ENCODE results near the gene CTXND1. TPM values are rescaled to one million over a fixed set of nuclear protein-coding genes. Genes with fewer than 3 reads are reported as not detected.

Gene CTXND1
- total and polyA plus RNA-seq, 2 of the 13 experiments (the other 11 are each of a cell fraction or from before 2014, with no cell fraction given): 1.2 to 2.1 TPM

DNA sequence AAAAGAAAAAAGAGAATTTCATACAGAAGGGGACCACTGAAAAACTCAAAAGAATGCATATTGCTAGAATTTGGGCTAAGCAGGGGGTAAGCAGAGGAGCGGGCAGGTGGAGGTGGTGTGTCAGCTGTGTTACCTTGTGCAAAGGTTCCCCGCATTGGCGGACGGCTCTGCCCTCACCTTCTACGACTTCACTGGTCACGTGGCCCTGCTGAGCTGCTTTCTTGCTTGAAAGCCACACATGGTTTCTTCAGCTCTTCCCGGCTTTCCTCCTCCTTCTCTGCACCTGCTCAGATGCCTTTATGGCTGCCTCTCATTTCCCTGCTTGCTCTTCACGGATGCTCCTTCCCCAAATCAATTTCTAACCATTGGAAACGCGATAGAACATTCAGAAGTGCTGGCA is 68.7 kb downstream of the CTXND1 start:
- CTCF ChIA-PET (ENCODE audit: low intra/inter-chr PET ratio, low total read pairs): no interaction called here
- Histone ChIP-seq H3K79me2 (ENCODE audit: insufficient read depth, low read length) (no peaks in the 10 kb centered on the region), H3K9ac (ENCODE audit: insufficient read depth, low read depth, low read length) (no peak overlapping the region), H4K20me1 (ENCODE audit: insufficient read depth, low read length) (no peaks in the 10 kb centered on the region), H3K27me3 (ENCODE audit: control insufficient read depth in 1 of 2, insufficient read depth in 2 of 2, low read length in 2 of 2) (no peaks in the 10 kb centered on the region; a peak in 1 of 5 replicates), H3K36me3 (replicated peaks in 1 of 2; ENCODE audit: control insufficient read depth in 1 of 2, insufficient read depth in 2 of 2, low read length in 2 of 2) (peaks cover 24 to 79% of the 10 kb centered on the region in 2 experiments), H3K4me2 (ENCODE audit: low read depth, low read length) (no peak overlapping the region), H3K4me3 (replicated peaks in 1 of 3; ENCODE audit: insufficient read depth in 1 of 3, low read depth in 2 of 3, low read length in 3 of 3) (no peak overlapping the region), H2AFZ (ENCODE audit: low read length) (no peak overlapping the region), H3K9me3 (ENCODE audit: low read length) (no peaks in the 10 kb centered on the region), H3K4me1 (ENCODE audit: insufficient read depth, low read length) (no peaks in the 10 kb centered on the region), H3K27ac (ENCODE audit: extremely low read length, insufficient read depth, low read length) (no peak overlapping the region)
- in situ Hi-C loops (cut with HindIII; ENCODE audit: extremely low pct_ligation_motif_present, low pct_unique_long_range_greater_than_20kb) (no loop called here), intact Hi-C loops (cut with micrococcal nuclease; ENCODE audit: unreplicated experiment) (no loop called here)
- FAIRE-seq (no peak), DNase-seq (ENCODE audit: low spot score) (no peak), ATAC-seq (no peak)
- WGBS (ENCODE audit: low lambda C conversion rate): 96% methylated on average over 10 of the region's 10 CpGs
- POLR2A ChIA-PET: no interaction called here
- TF ChIP-seq ELF4 (CRISPR knock-in tag; IDR thresholded peaks at IDR 0.05; ENCODE audit: borderline replicate concordance) (no peak), NFE2L1 (CRISPR knock-in tag; IDR thresholded peaks at IDR 0.05; ENCODE audit: borderline replicate concordance) (no peak), ZNF644 (CRISPR knock-in tag; IDR thresholded peaks at IDR 0.05; ENCODE audit: low read depth) (no peak), CREB1 (IDR thresholded peaks at IDR 0.05) (no peak), CREB1 (CRISPR knock-in tag; IDR thresholded peaks at IDR 0.05) (no peak), NKX3-1 (CRISPR knock-in tag; IDR thresholded peaks at IDR 0.05) (no peak), ZNF607 (CRISPR knock-in tag; IDR thresholded peaks at IDR 0.05; ENCODE audit: borderline replicate concordance) (no peak), ZNF577 (CRISPR knock-in tag; IDR thresholded peaks at IDR 0.05; ENCODE audit: borderline replicate concordance, low read depth) (no peak), PLRG1 (conservative IDR thresholded peaks at IDR 0.05) (no peak), MEIS2 (CRISPR knock-in tag; IDR thresholded peaks at IDR 0.05) (no peak), ZBTB49 (CRISPR knock-in tag; IDR thresholded peaks at IDR 0.05; ENCODE audit: borderline replicate concordance) (no peak)
- TF ChIP-seq, protein P1, sequence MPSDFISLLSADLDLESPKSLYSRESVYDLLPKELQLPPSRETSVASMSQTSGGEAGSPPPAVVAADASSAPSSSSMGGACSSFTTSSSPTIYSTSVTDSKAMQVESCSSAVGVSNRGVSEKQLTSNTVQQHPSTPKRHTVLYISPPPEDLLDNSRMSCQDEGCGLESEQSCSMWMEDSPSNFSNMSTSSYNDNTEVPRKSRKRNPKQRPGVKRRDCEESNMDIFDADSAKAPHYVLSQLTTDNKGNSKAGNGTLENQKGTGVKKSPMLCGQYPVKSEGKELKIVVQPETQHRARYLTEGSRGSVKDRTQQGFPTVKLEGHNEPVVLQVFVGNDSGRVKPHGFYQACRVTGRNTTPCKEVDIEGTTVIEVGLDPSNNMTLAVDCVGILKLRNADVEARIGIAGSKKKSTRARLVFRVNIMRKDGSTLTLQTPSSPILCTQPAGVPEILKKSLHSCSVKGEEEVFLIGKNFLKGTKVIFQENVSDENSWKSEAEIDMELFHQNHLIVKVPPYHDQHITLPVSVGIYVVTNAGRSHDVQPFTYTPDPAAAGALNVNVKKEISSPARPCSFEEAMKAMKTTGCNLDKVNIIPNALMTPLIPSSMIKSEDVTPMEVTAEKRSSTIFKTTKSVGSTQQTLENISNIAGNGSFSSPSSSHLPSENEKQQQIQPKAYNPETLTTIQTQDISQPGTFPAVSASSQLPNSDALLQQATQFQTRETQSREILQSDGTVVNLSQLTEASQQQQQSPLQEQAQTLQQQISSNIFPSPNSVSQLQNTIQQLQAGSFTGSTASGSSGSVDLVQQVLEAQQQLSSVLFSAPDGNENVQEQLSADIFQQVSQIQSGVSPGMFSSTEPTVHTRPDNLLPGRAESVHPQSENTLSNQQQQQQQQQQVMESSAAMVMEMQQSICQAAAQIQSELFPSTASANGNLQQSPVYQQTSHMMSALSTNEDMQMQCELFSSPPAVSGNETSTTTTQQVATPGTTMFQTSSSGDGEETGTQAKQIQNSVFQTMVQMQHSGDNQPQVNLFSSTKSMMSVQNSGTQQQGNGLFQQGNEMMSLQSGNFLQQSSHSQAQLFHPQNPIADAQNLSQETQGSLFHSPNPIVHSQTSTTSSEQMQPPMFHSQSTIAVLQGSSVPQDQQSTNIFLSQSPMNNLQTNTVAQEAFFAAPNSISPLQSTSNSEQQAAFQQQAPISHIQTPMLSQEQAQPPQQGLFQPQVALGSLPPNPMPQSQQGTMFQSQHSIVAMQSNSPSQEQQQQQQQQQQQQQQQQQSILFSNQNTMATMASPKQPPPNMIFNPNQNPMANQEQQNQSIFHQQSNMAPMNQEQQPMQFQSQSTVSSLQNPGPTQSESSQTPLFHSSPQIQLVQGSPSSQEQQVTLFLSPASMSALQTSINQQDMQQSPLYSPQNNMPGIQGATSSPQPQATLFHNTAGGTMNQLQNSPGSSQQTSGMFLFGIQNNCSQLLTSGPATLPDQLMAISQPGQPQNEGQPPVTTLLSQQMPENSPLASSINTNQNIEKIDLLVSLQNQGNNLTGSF (CRISPR knock-in tag; IDR thresholded peaks at IDR 0.05): no peak
- BruUV-seq (replicated peaks): no TSS peak

Measured in HepG2 (cell line).